Liver (tissue), 3 donors: Measurements from ENCODE around the gene ZNHIT6.

Experiments used
- GABPA ChIP-seq, 2 donors: IDR thresholded peaks in 1 of 2; conservative IDR thresholded peaks in 1 of 2; 2 replicates each; pipeline ENCODE4 v1.6.1; 2016; ENCODE audit warnings: antibody characterized with exemption in 2 of 2, mild to moderate bottlenecking in 1 of 2, moderate library complexity in 1 of 2
- JUND ChIP-seq, 2 donors: IDR thresholded peaks; 2 replicates each; pipeline ENCODE4 v1.6.1; 2016; ENCODE audit warnings: antibody characterized with exemption in 2 of 2
- RAD21 ChIP-seq, 2 donors: IDR thresholded peaks; 2 replicates each; pipeline ENCODE4 v1.6.1; 2016; ENCODE audit warnings: antibody characterized with exemption in 2 of 2, mild to moderate bottlenecking in 2 of 2
- YY1 ChIP-seq: IDR thresholded peaks from 2 replicates; pipeline ENCODE4 v1.6.1; 2016; ENCODE audit warnings: antibody characterized with exemption, mild to moderate bottlenecking
- TF ChIP-seq, protein P1 (sequence below): fragments of 150-350 bp; IDR thresholded peaks from 2 replicates; pipeline ENCODE4 v1.5.1; 2017; ENCODE audit warnings: improper control_type of control experiment, low read depth, low read length; ENCODE audit not compliant: missing input control
- donor health status: healthy.
- donor health status: healthy.

DNA sequence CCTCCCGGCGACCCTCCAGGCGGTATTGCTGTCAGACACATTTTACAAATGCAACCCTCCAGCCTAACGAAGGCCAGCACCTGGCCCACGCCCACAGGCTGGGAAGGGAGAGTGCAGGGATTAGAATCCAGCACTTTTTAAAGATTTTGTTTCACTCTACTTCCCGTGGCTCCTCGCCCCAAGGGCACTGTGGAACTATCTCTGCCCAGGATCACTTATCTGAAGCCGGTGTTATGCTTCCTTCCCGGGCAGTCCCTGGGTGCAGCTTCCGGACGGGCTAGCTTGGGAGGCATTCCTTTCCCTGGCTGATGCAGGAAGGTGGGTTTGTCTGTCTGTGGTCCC, 91.9 kb downstream of the ZNHIT6 start:
- TF ChIP-seq YY1: no peak
- TF ChIP-seq, protein P1, sequence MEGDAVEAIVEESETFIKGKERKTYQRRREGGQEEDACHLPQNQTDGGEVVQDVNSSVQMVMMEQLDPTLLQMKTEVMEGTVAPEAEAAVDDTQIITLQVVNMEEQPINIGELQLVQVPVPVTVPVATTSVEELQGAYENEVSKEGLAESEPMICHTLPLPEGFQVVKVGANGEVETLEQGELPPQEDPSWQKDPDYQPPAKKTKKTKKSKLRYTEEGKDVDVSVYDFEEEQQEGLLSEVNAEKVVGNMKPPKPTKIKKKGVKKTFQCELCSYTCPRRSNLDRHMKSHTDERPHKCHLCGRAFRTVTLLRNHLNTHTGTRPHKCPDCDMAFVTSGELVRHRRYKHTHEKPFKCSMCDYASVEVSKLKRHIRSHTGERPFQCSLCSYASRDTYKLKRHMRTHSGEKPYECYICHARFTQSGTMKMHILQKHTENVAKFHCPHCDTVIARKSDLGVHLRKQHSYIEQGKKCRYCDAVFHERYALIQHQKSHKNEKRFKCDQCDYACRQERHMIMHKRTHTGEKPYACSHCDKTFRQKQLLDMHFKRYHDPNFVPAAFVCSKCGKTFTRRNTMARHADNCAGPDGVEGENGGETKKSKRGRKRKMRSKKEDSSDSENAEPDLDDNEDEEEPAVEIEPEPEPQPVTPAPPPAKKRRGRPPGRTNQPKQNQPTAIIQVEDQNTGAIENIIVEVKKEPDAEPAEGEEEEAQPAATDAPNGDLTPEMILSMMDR: no peak
- no peak for TF ChIP-seq GABPA (IDR thresholded peaks at IDR 0.05 in 1 of 2, conservative IDR thresholded peaks at IDR 0.05 in 1 of 2)
- TF ChIP-seq RAD21 (IDR thresholded peaks at IDR 0.05): no peak
- no peak for TF ChIP-seq JUND (IDR thresholded peaks at IDR 0.05)
